Skeletal muscle satellite cell (primary cell): ENCODE data around the gene PSMA4.
A peak's percentile ranks its signal among the peaks of the same experiment; 100 is the strongest.
"Not testable (repeated sequence)": the region's sequence is repeated elsewhere in the genome, so short reads cannot be mapped to it uniquely, and the experiment has no call there.

ENCODE experiments used
- H3K27me3 ChIP-seq: 2 replicates; pipeline ENCODE4 v1.7.0; 2013; ENCODE audit warnings: low read length; ENCODE audit not compliant: control insufficient read depth, insufficient read depth
- H3K36me3 ChIP-seq: 2 replicates; pipeline ENCODE4 v1.7.0; 2013; ENCODE audit warnings: mild to moderate bottlenecking, control low read depth, low read length; ENCODE audit not compliant: insufficient read depth
- H3K4me1 ChIP-seq: 2 replicates; pipeline ENCODE4 v1.7.0; 2013; ENCODE audit warnings: low read length; ENCODE audit not compliant: control insufficient read depth, insufficient read depth
- H3K4me2 ChIP-seq: 2 replicates; pipeline ENCODE4 v1.7.0; 2013; ENCODE audit warnings: mild to moderate bottlenecking, low read length
- H3K4me3 ChIP-seq: 2 replicates; pipeline ENCODE4 v1.7.0; 2013; ENCODE audit warnings: low read length
- H3K9ac ChIP-seq: 2 replicates; pipeline ENCODE4 v1.7.0; 2013; ENCODE audit warnings: mild to moderate bottlenecking, low read depth, low read length, moderate library complexity
- H3K9me3 ChIP-seq: replicated peaks from 2 replicates; pipeline ENCODE4 v1.7.0; 2013; ENCODE audit warnings: mild to moderate bottlenecking, control low read depth, low read length

The PSMA4 gene

GRCh38 chr15:78533331-78533730, 6.9 kb upstream of the PSMA4 start:
- Histone ChIP-seq H3K9ac (no peak overlapping the region), H3K4me2 (no peak overlapping the region), H3K27me3 (no peaks in the 10 kb centered on the region), H3K4me3 (no peak overlapping the region), H3K4me1 (no peaks in the 10 kb centered on the region), H3K36me3 (no peaks in the 10 kb centered on the region), H3K9me3 (no peaks in the 10 kb centered on the region)

DNA sequence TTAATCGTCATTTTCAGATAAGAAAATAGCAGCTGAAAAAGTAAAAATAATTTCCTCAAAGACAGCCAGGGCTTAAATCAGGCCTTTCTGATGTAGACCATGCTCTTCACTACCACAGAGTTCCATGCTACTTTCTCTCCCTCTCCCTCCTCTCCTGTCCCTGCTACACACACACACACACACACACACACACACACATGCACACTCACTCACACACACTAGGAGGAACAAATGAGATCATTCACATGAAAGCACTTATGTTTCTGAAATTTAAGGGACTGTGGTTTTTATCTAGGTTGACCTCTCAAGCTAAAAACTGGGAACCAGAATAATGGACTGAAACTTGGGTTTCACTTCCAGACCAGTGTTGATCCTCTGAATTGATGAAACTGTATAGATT, 4.1 kb upstream of the PSMA4 start:
- no peak overlapping the region for H3K4me3 ChIP-seq
- no peak overlapping the region for H3K4me2 ChIP-seq
- no peaks in the 10 kb centered on the region for H3K4me1 ChIP-seq
- no peak overlapping the region for H3K9ac ChIP-seq
- no peaks in the 10 kb centered on the region for H3K36me3 ChIP-seq
- no peaks in the 10 kb centered on the region for H3K27me3 ChIP-seq
- no peaks in the 10 kb centered on the region for H3K9me3 ChIP-seq

DNA sequence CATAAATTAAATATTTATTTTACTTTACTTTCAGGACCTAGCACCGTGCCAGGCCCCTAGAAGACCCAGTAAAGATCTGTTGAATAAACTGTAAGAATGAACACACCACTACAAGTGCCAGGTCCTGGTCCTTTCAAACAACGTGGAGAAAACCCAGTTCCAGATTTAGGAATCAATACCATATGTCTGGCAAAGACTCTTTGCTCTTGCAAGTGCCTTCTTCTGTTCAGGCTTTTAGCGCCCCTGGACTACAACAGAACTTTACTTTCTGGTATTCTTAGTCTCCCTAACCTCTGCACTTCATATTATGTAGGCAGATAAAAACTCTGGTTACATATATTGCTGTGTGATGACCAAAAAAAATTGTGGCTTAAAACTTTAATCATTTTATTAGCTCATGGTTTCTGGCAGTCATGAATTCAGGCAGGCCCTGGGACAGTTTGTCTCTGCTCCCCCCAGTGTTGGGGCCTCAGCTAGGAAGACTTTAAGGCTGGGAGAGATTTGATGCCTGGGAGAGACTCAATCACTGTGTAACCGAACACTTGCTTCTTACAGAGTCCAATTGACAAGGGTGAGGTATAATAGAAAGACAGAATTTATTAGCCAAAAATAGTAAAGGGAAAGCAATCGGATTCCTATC, 2.9 kb upstream of the PSMA4 start:
- H3K36me3 ChIP-seq: peaks cover 6% of the 10 kb centered on the region
- peaks cover 10% of the 10 kb centered on the region for H3K4me1 ChIP-seq
- no peaks in the 10 kb centered on the region for H3K9me3 ChIP-seq
- H3K9ac ChIP-seq: no peak overlapping the region
- no peak overlapping the region for H3K4me3 ChIP-seq
- no peaks in the 10 kb centered on the region for H3K27me3 ChIP-seq
- no peak overlapping the region for H3K4me2 ChIP-seq

- H3K36me3 ChIP-seq: peaks cover 16% of the 10 kb centered on the region
- H3K9me3 ChIP-seq: no peaks in the 10 kb centered on the region
- H3K4me2 ChIP-seq: no peak overlapping the region
- H3K27me3 ChIP-seq: no peaks in the 10 kb centered on the region
- H3K4me3 ChIP-seq: no peak overlapping the region
- H3K4me1 ChIP-seq: peaks cover 14% of the 10 kb centered on the region
- H3K9ac ChIP-seq: no peak overlapping the region
These were observed 1.9 kb upstream of the PSMA4 start for GRCh38 chr15:78538358-78538757.

DNA sequence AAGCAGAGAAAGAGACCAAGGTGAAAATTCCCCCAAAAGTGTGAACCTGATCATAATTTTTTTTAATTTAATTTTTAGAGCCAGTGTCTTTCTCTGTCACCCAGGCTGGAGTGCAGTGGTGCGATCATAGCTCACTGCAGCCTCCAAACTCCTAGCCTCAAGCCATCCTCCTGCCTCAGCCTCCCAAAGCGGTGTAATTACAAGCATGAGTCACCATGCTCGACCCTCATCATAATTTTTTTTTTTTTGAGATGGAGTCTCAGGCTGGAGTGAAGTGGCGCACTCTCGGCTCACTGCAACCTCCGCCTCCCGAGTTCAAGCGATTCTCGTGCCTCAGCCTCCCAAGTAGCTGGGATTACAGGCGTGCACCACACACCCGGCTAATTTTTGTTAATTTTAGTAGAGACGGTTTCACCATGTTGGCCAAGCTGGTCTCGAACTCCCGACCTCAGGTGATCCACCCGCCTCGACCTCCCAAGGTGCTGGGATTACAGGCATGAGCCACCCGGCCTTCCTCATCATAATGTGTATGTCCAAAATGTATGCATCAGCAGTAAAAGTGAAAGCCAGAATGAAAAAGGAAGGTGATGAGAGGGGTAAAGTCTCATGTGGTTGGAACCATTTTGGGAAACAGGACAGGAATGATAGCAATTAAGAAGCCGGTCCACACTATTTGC, 642 bp upstream of the PSMA4 start:
- peak overlapping the region; percentile 92 for H3K4me2 ChIP-seq
- not testable (repeated sequence) for H3K27me3 ChIP-seq, H3K9me3 ChIP-seq
- H3K4me1 ChIP-seq: peaks cover 14% of the 10 kb centered on the region
- H3K4me3 ChIP-seq: peak overlapping the region; percentile 96
- peak overlapping the region; percentile 97 for H3K9ac ChIP-seq
- peaks cover 24% of the 10 kb centered on the region for H3K36me3 ChIP-seq

GRCh38 chr15:78540871-78541743, 863 bp downstream of the PSMA4 start:
- peaks cover 39% of the 10 kb centered on the region for H3K36me3 ChIP-seq
- peak overlapping the region; percentile 92 for H3K4me2 ChIP-seq
- peaks cover 14% of the 10 kb centered on the region for H3K4me1 ChIP-seq
- peak overlapping the region; percentile 96 for H3K4me3 ChIP-seq
- no peaks in the 10 kb centered on the region for H3K27me3 ChIP-seq
- H3K9me3 ChIP-seq: no peaks in the 10 kb centered on the region
- H3K9ac ChIP-seq: peak overlapping the region; percentile 97

GRCh38 chr15:78541744-78542034, 1.4 kb downstream of the PSMA4 start:
- Histone ChIP-seq H3K36me3 (peaks cover 45% of the 10 kb centered on the region), H3K27me3 (no peaks in the 10 kb centered on the region), H3K9ac (peak overlapping the region; percentile 97), H3K4me3 (peak overlapping the region; percentile 96), H3K4me2 (peak overlapping the region; percentile 92), H3K9me3 (no peaks in the 10 kb centered on the region), H3K4me1 (peaks cover 14% of the 10 kb centered on the region)

DNA sequence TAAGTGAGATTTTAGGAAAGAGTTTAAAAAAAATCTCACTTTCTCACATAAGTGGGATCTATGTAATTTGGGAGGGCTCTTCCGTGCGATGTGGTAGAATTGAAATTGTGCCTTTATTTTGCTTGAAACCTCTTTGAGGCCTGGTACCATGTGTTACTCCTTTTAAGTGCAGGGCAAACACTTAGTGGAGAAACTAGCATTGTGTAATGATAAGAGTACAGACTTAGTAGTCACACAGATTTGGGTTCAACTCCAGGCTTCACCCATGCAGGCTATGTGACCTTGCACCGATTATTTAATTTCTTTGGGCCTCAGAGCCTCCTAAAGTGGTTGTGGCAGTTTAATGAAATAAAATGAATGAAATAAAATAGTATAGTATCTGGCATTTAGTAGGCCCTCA, 2.4 kb downstream of the PSMA4 start:
- peaks cover 53% of the 10 kb centered on the region for H3K36me3 ChIP-seq

GRCh38 chr15:78550194-78550593, 9.9 kb downstream of the PSMA4 start:
- no peak overlapping the region for H3K4me3 ChIP-seq
- no peaks in the 10 kb centered on the region for H3K9me3 ChIP-seq
- H3K36me3 ChIP-seq: peaks cover 59% of the 10 kb centered on the region
- H3K9ac ChIP-seq: no peak overlapping the region
- H3K4me1 ChIP-seq: no peaks in the 10 kb centered on the region
- no peaks in the 10 kb centered on the region for H3K27me3 ChIP-seq
- H3K4me2 ChIP-seq: no peak overlapping the region

More for the DNA sequence above, 2.4 kb downstream of the PSMA4 start:
- H3K4me1 ChIP-seq: peaks cover 14% of the 10 kb centered on the region
- no peaks in the 10 kb centered on the region for H3K9me3 ChIP-seq
- H3K4me3 ChIP-seq: no peak overlapping the region
- H3K9ac ChIP-seq: no peak overlapping the region
- no peaks in the 10 kb centered on the region for H3K27me3 ChIP-seq
- peak overlapping the region; percentile 92 for H3K4me2 ChIP-seq

- no peaks in the 10 kb centered on the region for H3K27me3 ChIP-seq
- H3K4me1 ChIP-seq: no peaks in the 10 kb centered on the region
- H3K9ac ChIP-seq: no peak overlapping the region
- peaks cover 53% of the 10 kb centered on the region for H3K36me3 ChIP-seq
- H3K9me3 ChIP-seq: no peaks in the 10 kb centered on the region
- no peak overlapping the region for H3K4me2 ChIP-seq
- H3K4me3 ChIP-seq: no peak overlapping the region
These were observed 10.6 kb downstream of the PSMA4 start for GRCh38 chr15:78550815-78551214.

GRCh38 chr15:78551902-78552301, 11.7 kb downstream of the PSMA4 start:
- no peaks in the 10 kb centered on the region for H3K9me3 ChIP-seq
- H3K4me2 ChIP-seq: no peak overlapping the region
- H3K9ac ChIP-seq: no peak overlapping the region
- no peaks in the 10 kb centered on the region for H3K27me3 ChIP-seq
- no peaks in the 10 kb centered on the region for H3K4me1 ChIP-seq
- H3K4me3 ChIP-seq: no peak overlapping the region
- peaks cover 43% of the 10 kb centered on the region for H3K36me3 ChIP-seq
